DMS153 treated with DMSO at 0.1 percent for 48 hours (cell line): ENCODE results near the gene WWTR1.

Experiments used
- DNase-seq: peaks from one replicate; lab custom pipeline; 2025; ENCODE audit not compliant: unreplicated experiment; lab: John Stamatoyannopoulos, UW

WWTR1 gene

DNA sequence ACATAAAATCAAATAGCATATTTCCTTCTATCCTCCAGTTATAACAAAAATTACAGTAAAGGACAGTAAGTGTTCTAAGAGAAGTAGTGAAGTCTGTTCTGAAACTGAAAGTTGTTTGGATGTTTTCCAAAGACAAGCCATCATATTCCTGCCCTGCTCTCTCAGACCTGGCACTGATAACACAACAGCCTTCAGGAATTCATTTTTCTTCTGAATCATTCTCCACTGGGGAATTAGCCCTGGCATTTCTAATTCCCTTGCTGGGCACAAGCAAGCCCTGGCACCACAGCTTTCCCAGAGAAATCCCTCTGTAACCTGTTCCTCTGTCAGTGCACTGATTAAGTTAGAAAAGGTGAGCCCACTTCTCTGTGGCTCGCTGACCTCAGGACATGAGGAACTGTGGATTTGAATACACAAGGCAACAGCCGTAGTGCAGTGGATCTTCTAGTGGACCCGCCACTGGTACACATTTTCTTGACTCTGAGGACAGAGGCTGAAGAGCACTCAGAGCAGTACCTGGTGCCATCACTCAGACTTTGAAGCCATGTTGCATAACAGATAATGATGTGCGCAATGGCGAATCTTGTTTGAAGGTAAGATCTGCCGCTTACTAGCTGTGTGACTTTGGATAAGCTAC is 61.6 kb downstream of the WWTR1 start:
- no peak for DNase-seq

DNA sequence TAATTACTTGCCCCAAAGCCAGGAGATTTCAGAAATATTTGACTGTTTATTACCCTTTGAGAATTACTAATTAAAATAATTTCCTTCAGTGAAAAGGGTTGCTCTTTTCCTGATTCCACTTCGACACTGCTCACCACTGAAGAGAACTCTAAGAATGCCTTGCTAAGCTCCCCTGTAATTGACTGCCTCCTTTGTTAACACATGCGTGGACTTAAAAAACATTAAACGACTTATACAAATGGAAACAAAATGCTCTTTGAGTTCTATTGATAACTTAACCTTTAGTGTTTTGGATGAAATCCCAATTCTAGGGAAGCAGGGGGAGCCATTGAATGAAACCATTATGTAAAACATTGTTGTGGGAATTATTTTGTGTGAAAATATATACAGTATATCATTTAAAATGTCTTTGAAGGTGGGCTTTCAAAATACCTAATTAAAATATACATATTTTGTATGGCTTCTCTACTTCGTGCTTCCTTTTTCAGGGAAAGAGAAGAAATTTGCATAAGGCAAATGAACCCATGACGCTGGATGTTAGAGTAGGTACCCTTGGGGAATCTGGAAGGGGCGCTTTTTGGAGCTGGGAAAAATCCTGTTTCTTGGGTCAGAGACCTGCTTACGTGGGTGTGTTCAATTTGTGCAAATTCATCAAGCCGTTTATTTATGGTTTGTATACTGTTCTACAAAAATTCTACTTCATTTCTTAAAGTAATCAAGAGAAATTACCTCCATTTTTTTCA is 64.2 kb downstream of the WWTR1 start:
- DNase-seq: no peak

DNA sequence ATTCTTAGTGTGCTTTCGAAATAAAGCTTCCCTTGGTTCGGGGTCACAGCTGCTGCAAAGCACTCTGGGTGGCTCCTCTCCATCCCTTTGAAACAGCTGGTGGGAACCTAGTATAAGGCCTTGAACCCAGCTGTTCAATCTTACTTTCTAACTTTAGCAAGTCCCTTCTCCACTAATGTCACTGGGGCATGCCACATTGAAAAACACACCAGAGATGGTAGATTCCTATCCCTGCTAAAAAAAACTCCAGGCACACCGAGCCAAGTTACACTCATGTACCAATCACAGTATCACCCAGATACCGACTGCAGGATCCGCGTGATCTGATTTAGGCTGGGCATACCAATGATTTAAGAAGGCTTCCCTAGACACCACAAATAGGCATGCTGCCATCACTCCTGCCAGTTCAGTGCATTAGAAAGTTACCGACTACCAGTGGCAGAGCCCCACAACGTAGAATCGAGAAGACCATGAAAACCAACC is 65.0 kb downstream of the WWTR1 start:
- no peak for DNase-seq

DNA sequence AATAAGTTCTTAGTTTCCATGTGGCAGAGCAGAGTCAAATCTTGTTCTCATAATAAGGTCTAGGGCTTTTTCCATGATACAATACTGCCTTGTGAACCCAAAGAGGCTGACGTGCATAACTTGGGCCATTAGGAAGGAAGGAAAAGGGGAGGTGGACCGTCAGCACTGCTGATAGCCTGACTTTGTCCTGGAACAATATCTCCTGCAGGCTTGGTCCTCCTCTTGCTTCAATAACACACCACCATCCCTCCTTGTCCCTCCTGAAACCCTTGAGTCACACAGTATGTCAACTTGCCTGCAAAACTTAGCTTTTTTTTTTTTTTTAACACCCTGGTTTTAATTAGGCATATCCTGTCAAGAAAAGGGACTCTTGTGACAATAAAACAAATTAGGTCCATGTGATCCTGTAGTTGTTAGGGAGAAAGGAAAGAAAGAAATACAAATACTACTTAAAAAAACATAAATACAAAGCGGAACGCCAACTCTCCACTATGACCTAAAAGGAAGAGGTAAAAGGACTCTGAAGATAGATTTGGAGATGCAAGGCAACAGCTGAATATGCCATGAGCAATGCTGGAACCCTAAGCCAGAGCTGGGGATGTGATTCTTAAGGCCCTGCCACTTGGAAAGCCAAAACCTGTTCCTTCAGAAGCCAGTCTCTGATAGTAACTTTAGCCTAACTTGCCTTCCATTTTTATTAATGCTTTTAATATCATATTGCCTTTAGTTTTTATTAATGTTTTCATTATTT is 67.0 kb downstream of the WWTR1 start:
- no peak for DNase-seq

DNA sequence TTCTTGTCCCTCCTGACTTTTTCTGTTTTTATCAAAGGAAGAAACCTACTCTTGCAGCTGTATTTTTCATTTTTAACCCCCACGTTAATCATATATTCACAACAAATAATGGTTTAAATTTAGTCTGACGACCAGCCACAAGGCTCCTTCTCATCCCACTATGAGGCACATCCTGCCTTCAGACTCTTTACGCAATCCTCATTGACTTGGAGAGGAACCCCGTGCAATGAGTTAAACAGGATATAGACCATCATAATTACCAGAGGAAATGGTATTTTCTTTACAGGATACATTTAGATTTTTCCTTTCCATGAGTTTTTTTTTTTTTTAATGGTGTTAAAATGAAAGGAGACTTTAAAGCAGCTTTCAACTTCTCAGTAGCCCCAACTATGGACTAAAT is 68.5 kb downstream of the WWTR1 start:
- no peak for DNase-seq

DNA sequence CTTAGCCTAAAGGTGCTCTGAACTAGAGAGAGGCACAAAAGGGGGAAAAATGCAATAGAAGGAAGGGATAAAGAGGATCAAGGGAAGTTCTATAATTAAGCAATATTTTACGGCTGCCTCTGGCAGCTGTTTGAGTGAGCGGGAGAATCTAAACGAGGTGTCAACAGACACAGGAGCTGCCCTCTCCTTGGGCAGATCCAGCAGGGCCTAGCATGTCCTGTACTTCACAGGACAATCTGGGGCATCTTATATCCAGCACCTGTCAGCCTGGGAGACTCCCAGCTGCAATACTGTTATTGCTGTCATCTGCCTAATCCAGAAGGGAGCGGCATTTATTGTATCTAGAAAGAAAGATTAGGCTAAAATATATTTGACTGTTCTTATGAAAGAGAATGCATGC is 68.9 kb downstream of the WWTR1 start:
- DNase-seq: no peak

DNA sequence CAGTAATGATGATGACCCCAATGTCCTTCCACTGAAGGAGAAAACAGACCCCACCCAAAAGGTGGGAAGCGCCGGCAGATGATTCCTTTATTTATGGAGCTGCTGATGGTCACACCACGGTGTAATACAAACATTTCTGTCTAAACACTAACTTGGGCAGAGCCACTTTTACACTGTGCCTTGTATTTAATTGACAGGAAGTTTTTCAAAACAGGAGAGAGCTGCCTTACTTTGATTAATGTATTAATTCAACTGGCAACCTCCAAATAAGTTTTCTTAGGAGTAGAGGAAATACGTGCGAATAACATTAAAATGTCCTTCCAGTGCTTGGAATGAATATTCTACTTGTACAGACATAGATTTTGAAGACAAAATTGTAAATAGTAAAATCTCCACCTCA is 70.4 kb downstream of the WWTR1 start:
- DNase-seq: no peak

DNA sequence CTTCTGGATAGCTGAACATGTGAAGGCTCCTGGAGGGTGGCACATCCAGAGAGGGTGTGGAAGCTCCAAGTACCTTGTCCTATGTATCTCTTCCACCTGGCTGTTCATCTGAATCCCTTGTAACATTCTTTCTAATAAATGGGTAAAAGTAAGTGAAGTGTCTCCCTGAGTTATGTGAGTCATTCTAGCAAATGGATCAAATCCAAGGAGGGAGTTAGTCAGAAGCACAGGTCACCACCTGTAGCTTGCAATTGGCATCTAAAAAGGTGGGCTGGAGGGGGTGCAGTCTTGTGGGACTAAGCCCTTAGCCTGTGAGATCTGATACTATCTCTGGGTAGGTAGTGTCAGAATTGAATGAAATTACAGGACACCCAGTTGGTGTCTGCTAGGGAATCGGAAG is 71.0 kb downstream of the WWTR1 start:
- DNase-seq: no peak

DNA sequence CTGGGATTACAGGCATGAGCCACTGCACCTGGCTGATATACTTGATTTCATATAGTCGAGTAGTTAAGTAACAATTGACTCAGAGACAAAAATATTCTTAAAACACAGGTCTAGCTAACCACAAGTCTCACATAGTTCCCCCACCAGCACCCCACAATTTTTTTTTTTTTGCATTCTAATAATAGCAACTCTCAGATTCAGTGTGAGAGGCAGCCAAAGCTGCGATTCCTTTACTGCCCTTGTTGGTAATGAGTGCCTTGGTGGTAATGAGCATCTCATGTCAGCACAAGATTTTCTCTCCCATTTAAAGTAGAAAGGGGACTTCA is 72.5 kb downstream of the WWTR1 start:
- no peak for DNase-seq

DNA sequence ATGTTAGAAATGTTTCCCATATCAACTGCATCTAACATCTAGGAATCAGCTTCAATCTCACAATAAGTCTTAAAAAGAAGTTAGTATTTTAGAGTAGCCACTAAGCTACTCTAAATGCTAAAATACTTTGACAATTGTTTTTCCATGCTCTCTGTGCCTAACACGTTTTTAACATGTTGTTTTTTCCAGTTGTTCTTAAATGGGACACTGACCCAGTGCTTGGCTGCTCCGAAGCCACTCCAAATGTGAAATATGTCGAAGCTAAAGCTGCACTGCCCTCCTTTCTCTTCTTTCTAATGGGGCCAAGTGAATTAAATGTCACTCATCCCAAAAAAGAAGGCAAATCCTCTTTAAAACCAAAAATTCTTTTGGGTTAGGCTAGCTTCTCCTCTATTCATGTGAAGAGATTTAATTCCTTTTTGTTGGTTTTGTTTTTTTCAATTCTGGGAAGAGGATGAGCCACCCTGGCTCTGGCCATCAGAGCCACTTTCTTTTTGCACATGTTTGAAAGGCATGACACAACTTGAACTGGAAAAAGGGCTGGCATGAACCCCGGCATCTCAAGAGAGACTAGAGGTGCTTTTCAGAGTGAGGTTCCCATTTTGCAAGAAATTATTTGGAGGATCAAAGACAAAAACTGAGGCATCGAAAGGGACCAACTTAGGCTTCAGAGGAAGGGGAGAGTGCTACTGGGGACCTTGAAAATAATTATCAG is 73.7 kb downstream of the WWTR1 start:
- DNase-seq: no peak

DNA sequence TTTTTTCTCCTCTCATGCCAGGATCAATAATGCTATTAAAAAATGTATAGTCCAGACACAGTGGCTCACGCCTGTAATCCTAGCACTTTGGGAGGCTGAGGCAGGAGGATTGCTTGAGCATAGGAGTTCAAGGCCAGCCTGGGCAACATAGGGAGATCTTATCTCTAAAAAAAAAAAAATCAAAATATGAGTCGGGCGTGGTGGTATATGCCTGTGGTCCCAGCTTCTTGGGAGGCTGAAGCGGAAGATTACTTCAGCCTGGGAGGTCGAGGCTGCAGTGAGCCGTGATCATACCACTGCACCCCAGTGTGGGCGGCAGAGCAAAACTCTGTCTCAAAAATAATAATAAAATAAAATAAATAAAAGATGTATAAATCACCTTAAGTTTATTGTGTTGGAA is 75.4 kb downstream of the WWTR1 start:
- no peak for DNase-seq

DNA sequence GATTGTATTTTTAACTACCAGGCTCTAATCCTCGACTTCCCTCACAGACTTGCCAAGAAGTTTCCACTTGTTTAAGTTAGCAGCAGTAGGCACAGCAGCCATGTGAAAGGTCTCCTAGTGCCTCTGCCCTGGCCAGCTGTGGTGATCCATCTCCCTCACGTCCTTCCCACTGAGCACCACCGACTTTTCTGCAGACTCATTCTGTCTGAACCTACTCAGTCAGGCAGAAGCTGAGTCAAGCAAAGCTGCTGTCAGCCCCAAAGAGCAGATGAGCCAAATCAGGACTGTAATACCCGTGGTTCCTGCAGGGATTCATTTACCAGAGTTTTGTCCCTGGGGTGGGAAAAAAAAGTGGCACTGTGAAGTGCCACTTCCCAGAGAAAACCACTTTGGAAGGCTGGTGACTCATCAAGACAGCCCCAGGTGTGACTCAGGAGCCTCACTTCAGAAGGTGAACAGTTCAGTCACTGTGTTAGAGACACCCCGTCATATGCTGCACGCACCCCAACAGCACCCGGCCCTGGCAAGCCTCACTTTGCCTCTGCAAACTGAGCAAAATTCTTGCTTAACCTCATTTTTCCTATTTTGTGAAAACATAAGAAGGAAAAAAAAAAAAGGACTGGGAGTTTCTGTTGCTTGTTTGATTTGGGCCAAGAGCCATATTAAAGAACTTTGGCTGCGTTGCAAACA is 76.0 kb downstream of the WWTR1 start:
- no peak for DNase-seq

DNA sequence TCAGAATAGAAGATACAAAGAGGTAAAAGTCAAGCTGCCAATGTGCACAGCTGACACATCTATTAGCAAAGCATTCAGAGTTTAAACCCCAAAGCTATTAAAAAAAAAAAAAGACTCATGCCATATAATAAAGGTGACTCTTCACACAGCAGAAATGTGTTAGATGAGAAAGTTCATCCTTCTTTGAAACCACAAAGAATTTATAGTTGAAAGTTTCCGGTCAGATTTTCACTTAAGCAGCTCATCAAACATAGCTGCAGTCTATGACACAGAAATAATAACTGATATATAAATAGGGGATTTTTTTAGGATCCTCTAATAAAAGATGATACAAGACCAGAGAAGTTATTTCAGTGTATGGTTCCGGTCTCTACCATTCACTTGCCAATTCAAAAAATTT is 76.6 kb downstream of the WWTR1 start:
- DNase-seq: no peak

DNA sequence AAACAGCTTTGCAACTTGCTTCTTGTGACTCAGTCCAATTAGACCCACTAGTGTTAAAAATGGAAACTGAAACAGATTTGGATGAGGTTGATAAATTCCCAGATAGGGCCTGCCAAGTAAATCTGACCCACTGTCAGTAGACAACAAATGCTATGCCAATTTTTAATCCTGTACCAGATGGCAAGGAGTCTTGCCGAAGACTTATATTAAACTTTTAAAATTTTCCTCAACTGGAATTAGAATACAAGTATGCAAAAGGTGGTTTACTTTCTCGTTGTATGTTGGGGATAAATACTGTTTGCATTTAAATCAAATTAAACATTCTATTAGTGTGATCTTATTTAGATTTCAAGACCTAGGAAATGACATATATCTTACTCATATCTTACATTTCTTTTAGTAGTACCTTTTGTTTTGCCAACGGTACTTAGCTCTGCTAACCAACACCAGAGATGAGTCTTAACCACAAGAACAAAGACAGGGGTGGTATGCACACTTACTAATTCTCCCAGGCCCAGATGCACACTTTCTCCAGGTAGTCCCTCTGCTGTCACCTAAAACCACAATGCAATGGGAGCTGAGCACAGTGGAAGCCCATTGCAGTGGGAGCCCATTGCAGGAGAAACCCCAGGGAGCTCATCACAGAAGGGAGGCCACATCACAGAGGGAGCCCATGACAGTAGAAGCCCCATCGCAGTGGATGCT is 77.8 kb downstream of the WWTR1 start:
- DNase-seq: no peak

DNA sequence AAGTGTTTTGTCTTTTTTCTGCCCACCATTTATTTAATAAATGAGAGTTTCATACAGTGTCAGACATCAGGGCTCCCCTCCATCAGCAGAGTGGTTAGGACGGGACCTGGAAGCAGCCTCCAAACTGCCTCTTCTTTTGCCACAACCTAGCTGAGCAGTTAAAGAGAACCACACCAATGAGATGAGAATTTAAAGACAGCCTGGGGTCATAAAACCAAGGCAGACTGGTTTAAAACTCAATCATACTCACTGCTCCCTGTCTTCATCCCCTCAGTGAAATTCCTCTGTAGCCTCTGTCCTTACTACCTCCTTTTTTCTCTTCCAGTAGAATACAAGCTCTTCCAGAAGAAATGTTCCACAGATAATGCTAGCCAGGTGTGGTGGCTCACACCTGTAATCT is 78.7 kb downstream of the WWTR1 start:
- no peak for DNase-seq

DNA sequence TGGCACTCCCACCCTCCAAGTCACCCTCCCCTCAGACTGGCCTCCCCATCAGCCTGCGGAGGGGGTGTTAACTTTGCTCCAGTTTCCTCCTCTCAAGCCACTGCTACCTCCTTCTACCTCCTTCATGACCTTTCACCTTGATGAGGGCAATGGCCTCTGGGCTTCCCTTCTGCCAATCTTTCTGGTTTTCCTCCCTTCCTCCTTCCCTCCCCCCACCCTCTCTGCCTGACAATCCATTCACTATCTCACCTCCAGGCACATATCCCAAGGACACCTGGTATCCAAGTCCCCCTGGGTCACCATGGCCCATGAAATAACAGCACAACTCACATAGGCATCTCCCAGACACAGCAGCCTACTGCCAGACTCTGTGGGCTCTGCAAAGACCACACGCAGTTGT is 80.0 kb downstream of the WWTR1 start:
- DNase-seq: no peak

DNA sequence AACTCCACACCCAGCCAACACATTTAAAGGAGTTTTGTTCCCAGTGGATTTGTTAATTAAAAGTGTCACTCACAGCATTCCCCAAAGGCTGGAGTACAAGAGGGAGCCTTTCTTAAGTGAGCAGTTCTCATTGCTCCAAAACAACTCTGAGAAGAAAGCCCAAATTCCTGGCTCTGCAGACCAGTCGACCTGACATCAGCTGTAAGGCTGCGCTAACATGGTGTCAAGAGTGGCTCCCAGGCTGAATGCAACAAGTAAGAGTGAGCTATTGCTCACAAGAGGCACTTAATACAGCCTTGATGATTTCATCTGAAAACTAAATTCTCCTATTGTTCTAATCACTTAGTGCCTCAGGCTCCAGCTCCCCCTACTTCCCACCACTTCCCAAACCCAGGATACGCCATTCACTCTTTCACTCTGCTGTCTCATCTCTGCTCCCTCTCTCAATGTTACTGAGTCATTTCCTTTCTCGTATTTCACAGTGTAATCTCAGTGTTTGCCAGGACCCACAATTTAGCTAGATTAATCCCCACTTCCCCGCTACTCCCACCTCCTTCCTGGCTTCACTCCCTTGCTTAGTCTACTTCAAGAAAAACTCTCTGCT is 81.8 kb downstream of the WWTR1 start:
- peak; percentile 28 for DNase-seq

DNA sequence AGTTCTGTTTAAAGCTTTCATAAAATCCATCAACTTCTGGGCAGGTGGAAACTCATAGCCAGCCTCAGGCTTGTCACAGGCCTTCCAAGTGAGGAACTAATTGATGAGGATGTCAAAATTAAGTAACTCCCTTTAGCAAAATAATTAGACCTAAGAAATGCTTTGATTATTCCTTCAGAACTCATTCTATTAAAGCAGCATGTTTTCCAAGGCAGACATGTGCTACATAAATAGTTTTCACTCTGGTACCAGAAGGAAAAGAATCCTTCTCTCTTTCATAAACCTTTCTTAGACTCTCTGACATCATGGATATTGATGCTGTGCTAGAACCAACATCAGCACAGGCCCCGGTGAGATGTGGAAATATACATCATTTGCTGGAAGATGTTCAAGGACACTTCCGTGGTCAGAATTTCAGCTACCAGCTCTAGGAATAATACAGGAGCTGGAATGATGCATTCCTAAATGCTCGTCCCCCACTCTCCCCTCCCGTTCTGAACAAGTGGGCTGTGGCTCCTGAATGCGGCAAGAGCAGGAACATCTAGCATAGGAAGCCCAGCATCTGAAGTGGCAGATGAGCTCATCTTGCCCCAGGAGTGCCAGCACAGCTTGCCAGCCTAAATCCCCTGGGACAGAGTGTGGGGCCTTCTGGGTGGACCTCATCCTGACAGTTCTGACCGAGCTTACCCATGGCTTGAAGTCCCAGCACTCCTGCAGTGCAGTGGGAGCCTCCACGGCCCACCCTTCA is 82.4 kb downstream of the WWTR1 start:
- DNase-seq: peak; percentile 16

DNA sequence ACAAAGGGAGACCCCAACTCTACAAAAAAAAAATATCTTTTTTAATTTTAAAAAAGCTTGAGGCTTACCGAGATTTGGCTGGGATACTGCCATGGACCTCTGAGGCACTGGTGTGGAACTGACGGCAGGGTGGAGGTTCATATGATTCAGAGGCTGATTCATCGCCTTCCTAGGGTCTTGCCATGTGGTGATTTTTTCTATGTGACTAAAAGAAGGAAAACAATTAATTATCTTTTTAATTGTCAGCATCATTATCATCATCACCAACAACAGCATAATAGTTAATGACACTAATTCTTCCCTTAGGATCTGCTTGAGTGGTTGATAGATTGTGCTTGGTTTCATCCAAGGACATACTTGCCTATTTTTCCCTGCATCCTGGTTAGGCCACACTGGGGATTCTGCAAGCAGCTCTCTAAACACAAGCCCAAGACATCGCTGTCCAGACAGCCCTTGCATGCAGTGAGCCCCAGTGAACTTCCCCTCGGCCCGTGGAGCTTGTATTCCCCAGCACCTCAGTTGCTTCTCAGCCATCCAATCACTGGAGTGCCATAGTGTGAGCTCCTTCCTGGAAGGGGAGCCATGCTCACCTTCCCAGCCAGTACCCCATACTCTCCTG is 84.9 kb downstream of the WWTR1 start:
- no peak for DNase-seq
